Activated CD4-positive, CD25-positive, alpha-beta regulatory T cell (primary cell): ENCODE data around the gene E2F3.
"Not testable (repeated sequence)": the region's sequence is repeated elsewhere in the genome, so short reads cannot be mapped to it uniquely, and the experiment has no call there.

ENCODE experiments used
- DNase-seq, 4 experiments: peaks; one replicate each; lab custom pipeline; 2025; lab: John Stamatoyannopoulos, UW

The E2F3 gene

DNA sequence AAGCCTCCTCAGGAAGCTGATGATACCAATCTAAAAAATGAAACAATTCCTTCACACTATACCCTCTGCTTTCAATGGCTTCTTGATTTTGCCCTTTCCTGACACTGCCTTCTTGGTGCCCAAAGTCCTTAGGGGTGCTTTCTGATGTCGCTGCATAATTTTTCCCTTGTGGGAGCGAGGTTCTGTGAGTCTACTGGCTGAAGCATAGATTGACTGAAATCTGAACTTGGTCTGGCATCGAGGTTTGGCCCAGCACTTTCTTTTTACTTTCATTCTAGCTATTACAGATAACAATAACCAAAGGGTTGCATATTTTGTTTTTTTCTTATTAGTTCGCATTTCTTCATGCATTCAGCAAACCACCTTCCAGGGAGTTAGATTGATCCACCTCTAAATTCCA lies 65.8 kb downstream of the E2F3 start:
- DNase-seq = no peak

DNA sequence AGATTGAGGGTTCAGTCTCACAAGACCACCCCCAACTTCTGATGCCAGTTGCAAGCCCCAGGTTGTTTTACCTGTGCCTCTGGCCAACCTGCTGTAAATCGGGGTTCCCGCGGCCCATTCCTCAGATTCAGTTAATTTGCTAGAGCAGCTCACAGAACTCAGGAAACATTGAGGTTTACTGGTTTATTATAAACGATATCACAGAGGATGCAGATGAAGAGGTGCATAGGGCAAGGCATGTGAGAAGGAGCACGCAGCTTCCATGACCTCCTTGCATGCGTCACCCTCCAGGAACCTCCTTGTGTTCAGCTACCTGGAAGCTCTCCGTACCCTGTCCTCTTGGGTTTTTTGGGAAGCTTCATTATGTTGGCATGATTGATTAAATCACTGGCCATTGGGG lies 66.5 kb downstream of the E2F3 start:
- DNase-seq = no peak

DNA sequence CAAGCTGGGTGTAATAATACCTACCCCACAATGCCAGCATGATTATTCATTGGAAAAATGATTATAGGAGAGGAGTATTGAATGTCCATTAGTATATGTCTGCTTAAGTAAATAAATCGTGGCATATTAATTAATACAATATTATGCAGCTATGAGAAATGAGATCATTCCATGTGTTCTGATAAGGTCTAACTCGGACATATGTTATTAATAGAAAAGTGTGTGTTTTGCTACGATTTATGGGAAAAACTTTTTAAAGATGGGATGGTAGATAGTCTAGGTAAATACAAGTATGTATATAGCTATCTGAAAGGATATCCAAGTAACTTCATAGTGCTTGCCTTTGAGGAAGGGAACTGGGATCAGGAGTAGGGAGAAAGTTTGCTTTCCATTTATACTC lies 71.1 kb downstream of the E2F3 start:
- DNase-seq = no peak

DNA sequence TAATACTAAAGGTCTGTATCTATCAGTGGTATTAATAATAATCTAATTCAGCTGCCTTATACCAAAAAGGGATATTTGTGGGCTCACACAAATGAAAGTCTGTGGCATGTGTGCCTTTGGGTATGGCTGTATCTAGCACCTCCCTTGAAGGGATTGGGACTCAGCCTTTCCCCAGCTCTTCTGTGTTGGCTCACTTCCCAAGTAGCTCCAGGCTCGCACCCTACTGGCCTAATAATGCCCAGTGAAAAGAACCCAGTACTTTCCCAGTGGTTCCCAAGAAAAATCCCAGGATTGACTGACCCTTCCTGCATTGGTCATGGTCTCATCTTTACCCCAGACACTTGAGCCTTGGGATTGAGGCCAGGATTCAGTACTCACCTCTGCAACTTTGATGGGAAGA lies 71.8 kb downstream of the E2F3 start:
- DNase-seq = no peak

GRCh38 chr6:20474874-20475542 lies 73.3 kb downstream of the E2F3 start:
- no peak for DNase-seq

- DNase-seq = no peak
Measured at GRCh38 chr6:20476501-20477043, 74.9 kb downstream of the E2F3 start.

- no peak for DNase-seq
Measured at GRCh38 chr6:20477485-20477884, 75.8 kb downstream of the E2F3 start.

DNA sequence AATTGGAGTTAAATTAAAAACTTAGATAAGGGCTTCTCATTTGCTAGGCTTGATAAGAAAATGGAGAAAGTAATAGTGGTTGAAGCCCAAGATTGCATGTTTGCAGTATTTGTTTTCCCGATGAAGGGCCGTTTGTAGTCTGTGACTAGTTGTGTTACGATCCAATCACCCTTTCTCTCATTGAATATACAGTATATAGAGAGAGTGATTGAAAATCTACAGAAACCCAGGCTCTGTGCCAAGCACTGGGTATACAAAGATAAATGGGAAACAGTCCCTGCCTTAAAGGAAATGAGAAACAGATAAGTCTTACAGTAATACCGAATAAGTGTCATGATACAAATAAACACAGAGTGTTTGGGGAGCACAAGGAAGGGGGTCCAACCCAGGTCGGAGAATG lies 77.4 kb downstream of the E2F3 start:
- no peak for DNase-seq

- DNase-seq = no peak
Measured at GRCh38 chr6:20479526-20479925, 77.8 kb downstream of the E2F3 start.

GRCh38 chr6:20481281-20481680 lies 79.6 kb downstream of the E2F3 start:
- DNase-seq = no peak

DNA sequence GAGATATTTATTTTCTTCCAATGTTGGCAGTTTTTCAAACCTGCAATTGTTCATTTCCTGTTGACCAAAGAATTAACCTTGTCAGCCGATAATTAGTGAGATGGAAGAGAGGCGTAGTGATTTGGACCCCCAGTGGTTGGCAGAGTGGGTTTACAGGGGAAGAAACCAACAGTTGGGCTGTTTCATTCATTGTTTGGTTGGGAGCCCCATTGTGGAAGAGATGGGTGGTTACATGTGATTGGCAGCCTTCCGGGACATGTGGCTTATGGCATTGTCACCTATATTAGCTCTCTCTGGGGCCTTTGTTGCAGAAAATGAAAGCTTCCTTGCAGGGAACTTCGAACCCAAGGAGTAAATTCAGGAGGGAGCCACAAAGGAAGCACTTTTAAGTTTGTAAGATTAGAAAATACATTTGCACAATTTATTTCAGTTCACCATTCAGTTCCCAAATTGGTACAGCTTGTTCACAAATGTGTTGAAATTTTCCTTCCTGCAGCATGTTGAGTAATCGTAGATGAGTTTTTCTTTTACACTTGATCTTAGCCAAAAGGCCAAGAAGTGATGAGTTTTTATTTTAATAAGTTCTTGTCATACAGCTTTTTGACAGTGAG lies 82.3 kb downstream of the E2F3 start:
- no peak for DNase-seq

- DNase-seq = no peak
Measured at GRCh38 chr6:20486641-20487040, 85.0 kb downstream of the E2F3 start.

- no peak for DNase-seq
Measured at GRCh38 chr6:20487669-20488375, 86.1 kb downstream of the E2F3 start.

DNA sequence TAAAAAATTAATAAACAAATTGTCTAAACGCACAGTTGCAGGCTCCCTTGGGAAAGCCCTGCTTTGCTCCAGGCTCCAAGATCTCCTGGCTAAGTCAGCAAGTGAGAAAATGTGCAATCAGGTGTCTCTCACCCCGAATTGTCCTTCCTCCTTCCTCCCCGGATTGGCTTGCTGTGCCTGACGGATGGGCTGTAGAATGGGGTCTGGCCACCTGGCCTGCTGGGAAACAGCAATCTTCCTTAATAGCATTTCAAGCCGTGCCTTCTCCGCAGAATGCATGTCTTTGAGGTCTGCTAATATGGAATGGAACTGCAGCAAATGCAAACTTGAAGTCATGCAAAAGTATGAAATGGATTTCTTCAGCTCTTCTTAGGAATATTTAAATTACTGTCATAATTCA lies 88.9 kb downstream of the E2F3 start:
- DNase-seq = no peak

GRCh38 chr6:20492099-20492498 lies 90.4 kb downstream of the E2F3 start:
- no peak for DNase-seq

GRCh38 chr6:20497216-20498040 lies 95.7 kb downstream of the E2F3 start:
- no peak for DNase-seq

- DNase-seq = no peak
Measured at GRCh38 chr6:20498041-20498385, 96.3 kb downstream of the E2F3 start.

- DNase-seq = no peak
Measured at GRCh38 chr6:20509212-20509611, 107.5 kb downstream of the E2F3 start.

DNA sequence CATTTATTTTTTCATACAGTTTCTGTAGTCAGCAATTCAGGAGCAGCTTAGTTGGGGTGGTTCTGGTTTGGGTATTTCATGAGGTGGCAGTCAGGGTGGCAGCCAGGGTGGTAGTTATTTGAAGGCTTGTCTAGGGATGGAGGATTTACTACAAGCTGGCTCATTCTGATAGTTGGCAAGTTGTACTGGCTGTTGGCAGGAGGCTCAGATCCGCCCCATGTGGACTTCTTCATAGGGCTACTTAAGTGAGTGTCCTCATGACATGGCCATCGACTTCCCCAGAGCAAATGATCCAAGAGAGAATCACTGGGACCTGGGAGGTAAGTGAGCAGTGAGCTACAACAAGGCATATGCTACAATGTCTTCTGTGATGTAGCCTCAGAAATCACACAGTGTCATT lies 110.2 kb downstream of the E2F3 start:
- no peak for DNase-seq

DNA sequence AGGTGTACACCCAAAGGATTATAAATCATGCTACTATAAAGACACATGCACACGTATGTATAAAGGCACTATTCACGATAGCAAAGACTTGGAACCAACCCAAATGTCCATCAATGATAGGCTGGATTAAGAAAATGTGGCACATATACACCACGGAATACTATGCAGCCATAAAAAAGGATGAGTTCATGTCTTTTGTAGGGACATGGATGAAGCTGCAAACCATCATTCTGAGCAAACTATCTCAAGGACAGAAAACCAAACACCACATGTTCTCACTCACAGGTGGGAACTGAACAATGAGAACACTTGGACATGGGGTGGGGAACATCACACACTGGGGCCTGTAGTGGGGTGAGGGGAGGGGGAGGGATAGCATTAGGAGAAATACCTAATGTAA lies 123.5 kb downstream of the E2F3 start:
- DNase-seq = not testable (repeated sequence)

- DNase-seq = not testable (repeated sequence)
Measured at GRCh38 chr6:20529086-20529448, 127.4 kb downstream of the E2F3 start.

GRCh38 chr6:20532881-20533280 lies 131.2 kb downstream of the E2F3 start:
- DNase-seq = no peak
